ENCODE measurements around the gene TYROBP. TPM values are rescaled to one million over a fixed set of nuclear protein-coding genes. Genes with fewer than 3 reads are reported as not detected.
A peak's percentile ranks its signal among the peaks of the same experiment; 100 is the strongest.

TYROBP gene
- total and polyA plus RNA-seq, 5 donors: 36.7 to 52.6 (median 39.8) TPM

GRCh38 chr19:35858311-35858710 is 49.8 kb downstream of the TYROBP start:
- Histone ChIP-seq H3K4me1 (ENCODE audit: control insufficient read depth, insufficient read depth, low read length) (no peaks in the 10 kb centered on the region), H3K27me3 (ENCODE audit: control insufficient read depth, insufficient read depth) (no peaks in the 10 kb centered on the region), H3K4me3 (ENCODE audit: low read length) (no peak overlapping the region), H3K27ac (ENCODE audit: low read length) (no peak overlapping the region), H3K9me3 (ENCODE audit: control insufficient read depth, low read length) (no peaks in the 10 kb centered on the region)
- ATAC-seq (no peak), DNase-seq (no peak)
- intact Hi-C loops (cut with DNase I): no loop called here
- WGBS: 70% methylated on average over 6 of the region's 6 CpGs

- Histone ChIP-seq H3K4me3 (ENCODE audit: low read length) (peak within 1 kb of the TSS; percentile 60), H3K9me3 (ENCODE audit: control insufficient read depth, low read length) (no peaks in the 10 kb centered on the region), H3K27me3 (ENCODE audit: control insufficient read depth, insufficient read depth) (no peaks in the 10 kb centered on the region), H3K4me1 (ENCODE audit: control insufficient read depth, insufficient read depth, low read length) (no peaks in the 10 kb centered on the region), H3K27ac (ENCODE audit: low read length) (no peak within 1 kb of the TSS)
- DNase-seq: peak in 1 of 3 donors; percentile 60
- peak in 1 of 2 donors; percentile 39 for ATAC-seq
- under 1% methylated on average over 42 of the region's 42 CpGs for WGBS
- intact Hi-C loops (cut with DNase I): no loop called here
Measured at GRCh38 chr19:35856546-35857149, 51.4 kb downstream of the TYROBP start, which contains the start of gene KIRREL2. TSS of gene KIRREL2 (plus strand) at chr19:35856911. CDS start at chr19:35857120, 209 bp downstream.

Other genes starting within 250 kb of the TYROBP start
- not detected for gene UPK1A, start 241.8 kb downstream of the TYROBP start, total RNA-seq
- not detected for gene UPK1A, start 241.8 kb downstream of the TYROBP start, polyA plus RNA-seq
- gene ZBTB32, start 203.7 kb downstream of the TYROBP start, total RNA-seq: not detected
- gene ZBTB32, start 203.7 kb downstream of the TYROBP start, polyA plus RNA-seq: not detected
- gene KMT2B, start 190.3 kb downstream of the TYROBP start, total RNA-seq: 10 to 100 TPM; 14.7 to 19.1 (median 17.8) TPM
- 13.8 TPM for gene KMT2B, start 190.3 kb downstream of the TYROBP start, polyA plus RNA-seq
- gene IGFLR1, start 165.8 kb downstream of the TYROBP start, total RNA-seq: 1 to 10 TPM; 1.8 to 6.3 (median 4.4) TPM
- 4.7 TPM for gene IGFLR1, start 165.8 kb downstream of the TYROBP start, polyA plus RNA-seq
- 10 to 100 TPM; 19.6 to 31.3 (median 22.8) TPM for gene U2AF1L4, start 162.9 kb downstream of the TYROBP start, total RNA-seq
- gene U2AF1L4, start 162.9 kb downstream of the TYROBP start, polyA plus RNA-seq: 32.3 TPM
- gene PSENEN, start 162.6 kb downstream of the TYROBP start, total RNA-seq: 10 to 100 TPM; 40.0 to 50.4 (median 43.8) TPM
- 69.7 TPM for gene PSENEN, start 162.6 kb downstream of the TYROBP start, polyA plus RNA-seq
- 10 to 100 TPM in 2 of 4 donors, 1 to 10 TPM in 2; 8.2 to 14.6 (median 10.3) TPM for gene LIN37, start 159.7 kb downstream of the TYROBP start, total RNA-seq
- 17.9 TPM for gene LIN37, start 159.7 kb downstream of the TYROBP start, polyA plus RNA-seq
- gene HSPB6, start 151.3 kb downstream of the TYROBP start, total RNA-seq: 100 to 1,000 TPM; 107 to 207 (median 148) TPM
- 209 TPM for gene HSPB6, start 151.3 kb downstream of the TYROBP start, polyA plus RNA-seq
- 10 to 100 TPM in 1 of 4 donors, 1 to 10 TPM in 3; 5.6 to 10.3 (median 7.4) TPM for gene PROSER3, start 150.1 kb downstream of the TYROBP start, total RNA-seq
- 6.4 TPM for gene PROSER3, start 150.1 kb downstream of the TYROBP start, polyA plus RNA-seq
- gene ARHGAP33, start 132.7 kb downstream of the TYROBP start, total RNA-seq: 10 to 100 TPM in 1 of 4 donors, 1 to 10 TPM in 3; 1.5 to 11.8 (median 4.9) TPM
- 4.3 TPM for gene ARHGAP33, start 132.7 kb downstream of the TYROBP start, polyA plus RNA-seq
- not detected for gene PRODH2, start 95.5 kb downstream of the TYROBP start, total RNA-seq
- gene PRODH2, start 95.5 kb downstream of the TYROBP start, polyA plus RNA-seq: not detected
- gene NPHS1, start 55.8 kb downstream of the TYROBP start, total RNA-seq: not detected
- not detected for gene NPHS1, start 55.8 kb downstream of the TYROBP start, polyA plus RNA-seq
- gene KIRREL2, start 51.4 kb downstream of the TYROBP start, total RNA-seq: not detected
- gene KIRREL2, start 51.4 kb downstream of the TYROBP start, polyA plus RNA-seq: not detected
- 10 to 100 TPM; 18.0 to 26.3 (median 21.0) TPM for gene APLP1, start 39.7 kb downstream of the TYROBP start, total RNA-seq
- gene APLP1, start 39.7 kb downstream of the TYROBP start, polyA plus RNA-seq: 33.2 TPM
- gene NFKBID, start 7.8 kb downstream of the TYROBP start, total RNA-seq: 10 to 100 TPM in 1 of 4 donors, 1 to 10 TPM in 3; 4.4 to 10.7 (median 6.3) TPM
- gene NFKBID, start 7.8 kb downstream of the TYROBP start, polyA plus RNA-seq: 6.4 TPM
- 1 to 10 TPM; 2.3 to 4.4 (median 2.7) TPM for gene HCST, start 5.8 kb downstream of the TYROBP start, total RNA-seq
- 2.6 TPM for gene HCST, start 5.8 kb downstream of the TYROBP start, polyA plus RNA-seq
- gene LRFN3, start 28.1 kb upstream of the TYROBP start, total RNA-seq: 10 to 100 TPM in 1 of 4 donors, 1 to 10 TPM in 3; 8.2 to 10.8 (median 9.0) TPM
- gene LRFN3, start 28.1 kb upstream of the TYROBP start, polyA plus RNA-seq: 8.4 TPM
- gene SDHAF1, start 86.9 kb upstream of the TYROBP start, total RNA-seq: 10 to 100 TPM; 10.9 to 14.9 (median 13.3) TPM
- gene SDHAF1, start 86.9 kb upstream of the TYROBP start, polyA plus RNA-seq: 11.2 TPM
- gene SYNE4, start 100.5 kb upstream of the TYROBP start, total RNA-seq: under 1 TPM in 3 of 4 donors, not detected in 1; 0.12 to 0.25 (median 0.14) TPM
- gene SYNE4, start 100.5 kb upstream of the TYROBP start, polyA plus RNA-seq: 0.18 TPM
- 10 to 100 TPM in 3 of 4 donors, 1 to 10 TPM in 1; 8.8 to 16.3 (median 12.0) TPM for gene ALKBH6, start 105.9 kb upstream of the TYROBP start, total RNA-seq
- gene ALKBH6, start 105.9 kb upstream of the TYROBP start, polyA plus RNA-seq: 18.0 TPM
- 10 to 100 TPM in 3 of 4 donors, 1 to 10 TPM in 1; 8.7 to 11.3 (median 10.3) TPM for gene CLIP3, start 124.6 kb upstream of the TYROBP start, total RNA-seq
- gene CLIP3, start 124.6 kb upstream of the TYROBP start, polyA plus RNA-seq: 4.8 TPM
- 1 to 10 TPM; 1.6 to 4.5 (median 3.9) TPM for gene THAP8, start 146.0 kb upstream of the TYROBP start, total RNA-seq
- gene THAP8, start 146.0 kb upstream of the TYROBP start, polyA plus RNA-seq: 6.6 TPM
- gene WDR62, start 146.6 kb upstream of the TYROBP start, total RNA-seq: 10 to 100 TPM in 1 of 4 donors, 1 to 10 TPM in 3; 2.8 to 16.3 (median 8.0) TPM
- 10.6 TPM for gene WDR62, start 146.6 kb upstream of the TYROBP start, polyA plus RNA-seq
- gene OVOL3, start 202.8 kb upstream of the TYROBP start, total RNA-seq: not detected
- not detected for gene OVOL3, start 202.8 kb upstream of the TYROBP start, polyA plus RNA-seq
- gene POLR2I, start 206.6 kb upstream of the TYROBP start, total RNA-seq: 100 to 1,000 TPM in 3 of 4 donors, 10 to 100 TPM in 1; 96.6 to 140 (median 122) TPM
- 121 TPM for gene POLR2I, start 206.6 kb upstream of the TYROBP start, polyA plus RNA-seq
- 10 to 100 TPM; 76.8 to 99.7 (median 80.3) TPM for gene TBCB, start 207.2 kb upstream of the TYROBP start, total RNA-seq
- gene TBCB, start 207.2 kb upstream of the TYROBP start, polyA plus RNA-seq: 101 TPM
- gene CAPNS1, start 231.8 kb upstream of the TYROBP start, total RNA-seq: 100 to 1,000 TPM; 542 to 668 (median 632) TPM
- 726 TPM for gene CAPNS1, start 231.8 kb upstream of the TYROBP start, polyA plus RNA-seq
- gene COX7A1, start 244.2 kb upstream of the TYROBP start, total RNA-seq: 1,000 to 10,000 TPM; 1,675 to 2,458 (median 2,091) TPM
- 1,566 TPM for gene COX7A1, start 244.2 kb upstream of the TYROBP start, polyA plus RNA-seq